CD4-positive, alpha-beta T cell treated with Interleukin-12 subunit alpha and Interleukin-12 subunit beta, for 1 hour (primary cell): ENCODE measurements around the gene APC.
"Not testable (repeated sequence)": the region's sequence is repeated elsewhere in the genome, so short reads cannot be mapped to it uniquely, and the experiment has no call there.

Experiments
- DNase-seq: peaks from one replicate; pipeline ENCODE4 v3.0.0-alpha.2; 2020

Gene APC

DNA sequence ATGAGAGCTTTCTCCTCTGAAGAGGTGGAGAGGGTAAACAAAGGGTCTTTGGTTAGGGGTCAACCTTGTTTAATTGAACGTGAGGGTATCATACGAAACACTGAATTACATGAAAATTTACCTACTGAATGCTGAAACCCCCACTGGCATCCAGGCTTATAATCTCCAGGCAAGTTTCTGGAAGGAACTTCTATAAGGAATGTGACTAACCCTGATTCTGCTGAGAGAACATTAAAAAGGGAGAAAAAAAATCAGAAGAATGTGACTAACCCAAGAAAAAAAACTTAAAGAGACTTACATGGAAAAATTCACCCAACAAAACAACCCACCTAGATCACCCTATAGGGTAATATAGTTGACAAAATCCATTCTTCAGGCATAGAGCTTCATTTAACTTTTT lies 55.5 kb downstream of the APC start:
- DNase-seq: no peak

GRCh38 chr5:112794410-112794809 lies 56.7 kb downstream of the APC start:
- DNase-seq: no peak

DNA sequence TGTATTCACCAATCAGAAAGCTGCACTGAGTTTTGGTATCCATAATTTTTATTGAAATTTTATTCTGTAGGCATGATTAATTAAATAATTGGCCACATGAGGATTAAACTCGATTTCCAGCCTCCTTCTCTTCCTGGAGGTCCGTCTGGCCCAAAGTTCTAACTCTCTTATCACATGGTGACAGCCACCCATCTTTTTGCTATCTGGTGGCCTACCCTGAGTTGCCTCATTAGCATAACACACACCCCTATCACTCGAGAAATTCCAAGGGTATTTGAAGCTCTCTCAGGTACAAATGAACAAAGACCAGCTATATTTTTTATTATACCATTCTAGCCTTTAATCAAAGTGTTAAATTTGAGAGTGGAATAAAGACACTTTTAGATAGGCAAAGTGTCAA lies 57.7 kb downstream of the APC start:
- DNase-seq: no peak

- DNase-seq: no peak
Measured at GRCh38 chr5:112795944-112796678, 58.4 kb downstream of the APC start.

DNA sequence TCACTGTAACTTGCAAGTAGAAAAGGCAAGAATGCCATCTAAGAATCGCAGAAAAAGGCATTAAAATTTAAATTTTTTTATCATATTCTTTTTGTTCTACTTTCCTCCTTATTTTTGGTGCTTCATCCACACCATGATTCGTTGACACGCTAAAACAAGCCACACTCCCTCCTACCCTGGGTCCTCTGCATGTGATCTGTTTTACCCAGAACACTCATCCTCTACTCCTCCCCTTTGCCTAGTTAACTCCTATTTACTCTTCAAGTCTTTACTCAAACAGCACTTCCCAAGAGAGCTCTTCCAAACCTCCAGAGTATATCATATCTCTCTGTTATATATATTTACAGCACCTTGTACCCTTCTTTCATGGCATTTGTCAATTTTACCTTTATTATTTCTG lies 62.0 kb downstream of the APC start:
- DNase-seq: no peak

DNA sequence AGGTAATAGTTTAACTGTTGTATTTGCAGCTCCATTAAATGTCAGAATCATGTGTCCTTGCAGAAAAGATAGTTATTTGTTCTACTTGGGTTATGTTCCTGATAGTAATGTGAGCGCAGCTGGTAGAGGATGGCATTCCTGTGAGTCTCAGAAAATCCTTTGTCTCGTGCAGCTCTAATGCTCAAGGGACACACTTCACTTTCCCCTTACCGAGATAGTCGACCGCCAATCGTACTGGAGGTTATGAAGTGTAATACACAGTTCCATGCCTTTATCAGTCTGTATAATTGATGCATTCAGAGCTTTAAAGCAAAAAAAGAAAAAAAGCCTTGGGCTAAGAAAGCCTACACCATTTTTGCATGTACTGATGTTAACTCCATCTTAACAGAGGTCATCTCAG lies 63.2 kb downstream of the APC start:
- DNase-seq: no peak

DNA sequence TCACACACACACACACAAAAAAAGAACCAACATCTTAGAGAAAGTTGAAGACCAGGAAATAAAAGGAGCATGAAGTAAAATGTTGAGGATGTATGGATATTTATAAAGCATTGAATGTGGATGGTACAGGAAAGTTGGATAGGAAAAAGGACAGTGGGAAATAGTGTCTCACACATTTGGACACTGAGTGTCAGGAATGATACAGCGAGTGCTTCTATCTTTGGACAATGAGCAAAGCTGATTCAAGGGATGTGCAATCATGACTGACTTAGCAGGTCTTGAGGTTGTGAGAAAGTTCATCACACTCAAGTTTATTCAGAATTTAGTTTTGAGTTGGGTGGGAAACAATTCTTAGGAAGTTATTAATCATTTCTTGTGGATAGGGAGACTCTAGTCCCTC lies 73.3 kb downstream of the APC start:
- no peak for DNase-seq

DNA sequence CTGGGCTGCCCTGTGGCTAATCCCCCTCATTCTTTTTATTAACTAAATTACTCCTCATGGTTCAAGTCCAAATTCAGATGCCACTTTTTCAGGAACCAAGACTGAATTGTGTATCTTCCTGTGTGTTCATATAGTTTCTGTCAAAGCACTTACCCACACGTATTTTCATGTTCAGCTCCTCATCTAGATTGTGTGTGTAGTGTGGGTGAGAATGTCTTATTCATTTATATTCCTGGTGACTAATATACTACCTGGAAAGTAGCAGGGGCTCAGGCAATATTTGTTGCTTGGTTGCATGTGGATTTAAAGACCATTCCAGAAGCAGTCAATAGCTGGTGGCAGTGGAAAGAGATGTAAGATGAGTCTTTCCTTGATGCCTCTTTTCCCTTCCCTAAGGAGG lies 74.9 kb downstream of the APC start:
- no peak for DNase-seq

DNA sequence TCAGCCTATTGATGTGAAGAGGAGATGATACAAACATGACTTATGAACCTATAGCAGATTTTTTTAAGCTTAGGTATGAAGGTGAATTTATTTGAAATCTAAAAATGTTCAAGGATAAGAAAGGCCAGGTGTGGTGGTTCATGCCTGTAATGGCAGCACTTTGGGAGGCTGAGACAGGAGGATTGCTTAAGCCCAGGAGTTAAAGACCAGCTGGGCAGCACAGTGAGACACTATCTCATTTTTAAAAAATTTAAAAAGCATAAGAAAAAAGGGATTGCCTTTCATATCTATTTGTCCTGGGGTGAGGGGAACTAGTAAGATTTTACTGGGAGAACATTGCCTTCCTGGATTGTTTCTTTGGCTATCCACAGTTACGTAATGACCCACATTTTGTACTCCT lies 82.6 kb downstream of the APC start:
- DNase-seq: no peak

- no peak for DNase-seq
Measured at GRCh38 chr5:112822456-112822855, 84.8 kb downstream of the APC start.

DNA sequence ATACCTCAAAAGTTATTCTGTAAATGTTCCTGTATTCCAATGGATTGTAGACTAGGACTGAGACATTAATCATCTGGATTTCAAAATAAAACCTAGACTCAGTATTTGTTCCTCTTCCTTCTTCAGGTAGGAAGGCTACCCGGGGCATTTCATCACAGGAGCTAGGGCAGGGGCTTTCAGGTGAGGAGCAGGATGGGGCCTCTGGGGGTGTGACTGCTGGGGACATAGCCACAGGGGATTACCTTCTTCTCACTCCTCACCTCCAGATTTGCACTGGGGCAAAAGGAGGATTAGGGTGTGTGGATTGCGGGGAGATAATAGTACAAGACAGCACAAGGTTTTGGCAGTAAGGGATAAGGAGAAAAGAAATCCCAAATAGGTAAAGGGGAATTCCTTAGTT lies 85.5 kb downstream of the APC start:
- no peak for DNase-seq

DNA sequence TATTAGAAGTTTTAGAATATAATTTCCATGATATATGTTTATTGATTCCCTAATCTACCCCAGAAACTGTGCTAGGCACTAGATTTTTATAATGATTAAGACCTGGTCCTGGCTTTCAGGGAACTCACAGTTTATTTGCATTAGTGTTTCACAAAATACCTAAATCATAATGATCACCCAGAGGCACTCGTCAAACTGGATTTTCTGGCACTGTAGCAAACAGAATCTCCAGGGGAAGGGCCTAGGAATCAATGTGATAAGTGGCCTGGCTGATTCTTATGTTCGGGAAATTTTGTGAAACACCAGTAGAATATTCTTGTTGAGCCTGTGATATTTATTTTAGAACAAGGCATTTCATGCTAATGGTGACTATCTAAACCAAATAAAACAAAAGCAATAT lies 86.0 kb downstream of the APC start:
- no peak for DNase-seq

GRCh38 chr5:112824197-112824596 lies 86.5 kb downstream of the APC start:
- no peak for DNase-seq

- no peak for DNase-seq
Measured at GRCh38 chr5:112830378-112830777, 92.7 kb downstream of the APC start.

- no peak for DNase-seq
Measured at GRCh38 chr5:112833971-112834370, 96.3 kb downstream of the APC start.

GRCh38 chr5:112844489-112844888 lies 106.8 kb downstream of the APC start:
- DNase-seq: no peak

GRCh38 chr5:112846556-112846955 lies 108.9 kb downstream of the APC start:
- DNase-seq: no peak

GRCh38 chr5:112847306-112847705 lies 109.6 kb downstream of the APC start:
- DNase-seq: no peak

DNA sequence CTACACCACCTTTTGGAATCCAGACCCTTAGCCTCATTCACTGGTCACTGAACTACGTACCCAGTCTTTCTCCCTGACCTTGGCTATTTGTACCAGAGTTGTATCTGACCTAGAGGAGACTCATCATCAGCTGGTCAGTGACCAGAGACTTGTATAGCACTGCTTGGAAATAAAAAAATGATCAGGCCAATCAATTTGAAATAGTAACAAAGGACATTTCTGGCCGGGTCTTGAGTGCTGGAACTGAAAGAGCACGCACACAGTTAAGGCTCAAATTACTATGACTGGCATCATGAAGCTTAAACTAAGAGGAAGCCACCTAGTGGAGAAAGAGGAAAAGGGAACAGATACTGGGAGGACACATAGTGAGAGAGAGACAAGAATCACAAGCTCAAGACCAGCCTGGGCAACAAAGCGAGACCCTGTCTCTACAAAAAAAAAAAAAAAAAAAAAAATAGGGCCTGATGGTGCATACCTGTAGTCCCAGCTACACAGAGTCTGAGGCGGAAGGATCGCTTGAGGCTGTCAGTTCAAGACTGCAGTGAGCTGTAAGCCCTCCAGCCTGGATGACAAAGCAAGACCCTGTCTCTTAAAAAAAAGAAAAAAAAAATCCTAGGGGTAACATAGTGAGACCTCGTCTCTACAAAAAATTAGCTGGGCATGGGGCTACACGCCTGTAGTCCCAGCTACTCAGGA lies 110.6 kb downstream of the APC start:
- peak; percentile 59 for DNase-seq

DNA sequence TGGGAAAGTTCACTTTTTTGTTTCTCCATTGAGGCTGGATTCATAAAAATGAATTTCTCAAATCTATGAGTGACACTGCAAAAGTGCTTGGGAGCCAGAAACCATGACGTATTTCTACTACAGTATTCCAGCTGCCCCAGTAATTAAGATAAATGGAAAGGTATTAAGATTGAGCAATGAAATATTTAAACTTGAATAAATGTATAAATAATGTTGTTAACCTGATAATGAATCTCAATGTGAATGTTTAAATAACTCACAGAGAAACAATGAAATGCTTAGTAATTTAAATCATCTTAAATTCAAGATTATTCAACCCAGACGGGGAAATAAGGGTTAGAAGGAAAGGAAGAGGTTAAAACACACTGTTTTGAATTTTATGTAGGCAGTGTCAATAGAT lies 112.2 kb downstream of the APC start:
- DNase-seq: no peak

- DNase-seq: no peak
Measured at GRCh38 chr5:112854651-112855050, 117.0 kb downstream of the APC start.

- DNase-seq: no peak
Measured at GRCh38 chr5:112857866-112858265, 120.2 kb downstream of the APC start.

- DNase-seq: not testable (repeated sequence)
Measured at GRCh38 chr5:112860571-112860928, 122.9 kb downstream of the APC start.

- peak; percentile 93 for DNase-seq
Measured at GRCh38 chr5:112860929-112861637, 123.4 kb downstream of the APC start, which contains the start of gene SRP19. SRP19 (plus strand) TSS chr5:112861287; CDS start chr5:112861377, 90 bp downstream.
